Measurements from ENCODE around the gene SPP1.

- TF ChIP-seq CTCF (conservative IDR thresholded peaks at IDR 0.05) (no peak), ZFX (IDR thresholded peaks at IDR 0.05) (no peak)
Observed at GRCh38 chr4:88018466-88018865, 43.0 kb downstream of the SPP1 start.

All from C4-2B (cell line).